Activated effector memory CD4-positive, alpha-beta T cell treated with anti-CD3 and anti-CD28 coated beads, Interleukin-2, amount 50 U/mL, for 16 hours (primary cell): Measurements from ENCODE around the gene FAM131C.

ENCODE experiments used
- DNase-seq: peaks from one replicate; pipeline ENCODE4 v3.0.0-alpha.2; 2020

FAM131C gene

DNA sequence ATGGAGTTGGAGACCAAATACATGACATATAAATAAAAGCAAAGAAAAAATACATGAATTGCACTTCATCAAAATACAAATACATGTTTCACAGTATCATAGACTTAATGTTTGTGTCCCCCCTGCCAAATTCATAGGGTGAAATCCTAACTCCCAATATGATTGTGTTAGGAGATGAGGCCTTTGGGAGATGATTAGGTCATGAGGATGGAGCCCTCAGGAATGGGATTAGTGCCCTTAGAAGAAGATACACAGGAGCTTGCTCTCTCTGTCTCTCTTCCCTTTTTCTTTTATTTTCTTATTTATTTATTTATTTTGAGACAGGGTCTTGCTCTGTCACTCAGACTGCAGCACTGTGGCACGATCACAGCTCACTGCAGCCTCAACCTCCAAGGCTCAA, 26.0 kb upstream of the FAM131C start:
- no peak for DNase-seq

DNA sequence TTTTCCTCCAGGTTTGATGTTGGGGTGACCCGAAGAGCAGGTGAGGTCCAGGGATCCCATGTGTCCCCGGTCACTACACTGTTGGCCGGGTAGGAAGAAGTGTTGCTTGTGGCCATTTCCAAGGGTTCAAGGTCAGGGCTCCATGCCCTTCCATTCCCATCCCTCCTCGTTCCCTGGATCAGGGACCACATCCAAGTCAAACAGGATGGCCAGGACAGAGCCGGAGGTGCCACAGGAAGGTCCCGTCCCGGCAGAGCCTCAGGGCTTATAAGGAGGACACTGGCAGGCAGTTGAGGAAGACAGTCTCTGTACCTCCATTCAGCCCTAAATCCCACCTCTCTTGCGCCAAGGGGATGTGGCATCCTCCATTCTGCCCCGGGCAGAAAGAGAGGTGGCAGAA, 22.0 kb upstream of the FAM131C start:
- no peak for DNase-seq

GRCh38 chr1:16094453-16095158, 21.2 kb upstream of the FAM131C start:
- DNase-seq, result no peak

DNA sequence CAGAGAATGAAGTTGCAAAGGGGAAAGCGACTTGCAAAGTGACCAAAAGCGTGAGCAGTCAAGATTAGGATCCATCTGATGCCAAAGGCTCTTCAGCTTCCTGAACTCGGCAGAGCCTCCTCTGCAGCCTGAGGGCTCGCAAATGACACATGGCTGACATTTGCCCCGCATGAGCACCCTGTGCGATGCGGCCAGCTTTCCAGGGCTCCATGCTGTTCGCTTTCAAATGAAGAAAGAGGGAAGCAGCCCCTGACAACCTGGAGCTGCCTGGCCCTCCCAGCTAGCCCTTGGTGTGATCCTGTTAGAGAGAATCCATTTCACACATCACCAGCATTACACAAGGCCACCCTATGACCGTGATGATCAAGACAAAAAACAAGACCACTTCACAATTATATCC, 20.2 kb upstream of the FAM131C start:
- DNase-seq, result no peak

DNA sequence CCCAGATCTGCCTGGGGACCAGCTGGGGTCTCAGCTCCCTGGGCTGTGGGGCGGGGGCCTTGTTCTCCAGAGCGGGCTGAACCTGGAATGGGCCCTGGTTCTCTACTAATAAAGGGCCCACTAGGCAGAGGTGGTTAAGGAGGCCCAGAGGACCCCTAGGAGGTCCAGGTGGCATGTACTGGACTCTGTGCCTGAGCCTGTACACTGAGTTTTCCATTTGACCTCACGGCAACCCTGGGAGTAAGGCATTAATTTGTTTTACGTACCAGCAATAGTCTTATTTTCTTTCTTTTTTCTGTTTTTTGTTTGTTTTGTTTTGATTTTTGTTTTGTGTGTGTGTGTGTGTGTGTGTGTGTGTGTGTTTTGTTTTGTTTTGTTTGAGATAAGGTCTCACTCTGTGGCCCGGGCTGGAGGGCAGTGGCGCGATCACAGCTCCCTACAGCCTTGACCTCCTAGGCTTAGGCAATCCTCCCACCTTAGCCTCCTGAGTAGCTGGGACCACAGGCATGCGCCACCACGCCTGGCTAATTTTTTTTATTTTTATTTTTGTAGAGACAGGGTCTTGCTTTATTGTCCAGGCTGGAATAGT, 19.6 kb upstream of the FAM131C start:
- no peak for DNase-seq

DNA sequence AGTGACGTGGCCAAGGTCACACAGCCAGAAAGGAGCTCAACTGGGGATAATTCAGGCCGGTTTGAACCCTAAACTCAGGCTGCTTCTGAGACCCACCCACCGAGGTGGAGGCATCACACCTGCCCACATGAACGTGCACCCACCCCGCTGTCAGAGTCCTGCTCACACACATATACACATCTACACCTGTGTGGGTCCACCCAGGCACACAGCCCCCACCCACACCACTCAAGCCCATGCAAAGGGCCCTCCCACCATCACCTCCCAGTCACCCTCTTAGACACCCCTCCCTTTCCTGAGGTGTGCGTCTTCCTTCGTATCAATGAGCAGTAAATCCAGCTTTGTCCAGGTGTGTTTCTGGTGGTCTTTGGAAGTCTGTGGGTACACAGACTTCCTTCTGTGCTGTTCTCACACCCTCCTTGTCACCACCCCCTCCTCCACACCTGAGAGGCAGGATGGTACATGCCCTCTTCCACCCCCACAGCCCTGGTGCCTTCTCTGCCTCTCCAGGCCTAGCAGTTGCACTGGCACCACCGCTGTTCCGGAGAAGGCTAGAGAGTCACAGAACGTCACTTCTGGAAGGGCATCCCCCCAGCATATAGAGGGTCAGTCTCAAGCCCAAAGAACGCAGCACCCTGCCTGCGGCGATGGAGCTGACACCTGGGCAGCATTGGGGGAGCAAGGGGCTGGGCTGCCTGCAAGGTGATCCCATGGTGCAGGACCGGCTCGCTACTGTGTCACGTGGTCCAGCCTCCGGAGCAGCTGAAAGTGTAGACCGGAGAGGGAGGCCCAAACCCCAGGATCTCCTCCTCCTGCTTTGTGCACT, 18.9 kb upstream of the FAM131C start:
- DNase-seq, result no peak

DNA sequence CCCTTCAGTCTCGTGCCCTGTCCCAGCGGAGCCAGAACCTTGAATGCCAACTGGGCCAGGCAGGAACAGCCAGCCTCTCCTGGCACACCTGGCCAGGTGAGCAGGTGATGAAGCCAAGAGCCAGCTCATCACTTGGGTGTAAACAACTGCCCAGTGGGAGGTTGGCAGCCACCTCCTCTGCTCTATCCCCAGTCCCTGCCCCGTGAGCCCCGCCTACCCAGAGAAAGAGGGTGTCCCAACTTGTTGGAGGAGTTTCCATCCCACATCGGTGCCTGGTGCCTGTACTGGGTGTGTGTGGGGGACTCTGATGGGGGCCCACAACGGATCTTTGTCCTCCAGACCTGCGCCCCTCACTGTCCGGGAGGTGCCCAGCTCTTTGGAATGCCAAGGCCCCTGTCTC, 17.8 kb upstream of the FAM131C start:
- DNase-seq, result no peak

GRCh38 chr1:16090076-16090826, 16.8 kb upstream of the FAM131C start:
- DNase-seq, result no peak

DNA sequence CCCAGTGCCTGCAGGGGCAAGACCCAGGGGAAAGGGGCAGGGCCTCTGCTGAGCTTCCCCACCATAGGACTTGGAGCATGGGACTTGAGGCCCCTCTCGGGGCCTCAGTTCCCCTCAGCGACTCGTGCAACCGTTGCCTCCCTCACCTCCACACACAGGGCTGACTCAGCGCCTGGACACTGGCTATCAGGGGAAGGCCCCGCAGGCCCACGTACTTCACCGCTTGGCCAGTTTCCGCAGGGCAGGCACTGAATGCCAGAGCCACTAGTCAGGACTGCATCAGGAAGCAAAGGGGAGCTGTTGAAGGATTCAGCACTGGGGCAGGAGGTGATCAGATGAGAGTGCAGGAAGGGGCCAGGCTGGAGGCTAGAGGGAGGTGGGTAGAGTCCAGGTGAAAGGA, 15.5 kb upstream of the FAM131C start:
- no peak for DNase-seq

DNA sequence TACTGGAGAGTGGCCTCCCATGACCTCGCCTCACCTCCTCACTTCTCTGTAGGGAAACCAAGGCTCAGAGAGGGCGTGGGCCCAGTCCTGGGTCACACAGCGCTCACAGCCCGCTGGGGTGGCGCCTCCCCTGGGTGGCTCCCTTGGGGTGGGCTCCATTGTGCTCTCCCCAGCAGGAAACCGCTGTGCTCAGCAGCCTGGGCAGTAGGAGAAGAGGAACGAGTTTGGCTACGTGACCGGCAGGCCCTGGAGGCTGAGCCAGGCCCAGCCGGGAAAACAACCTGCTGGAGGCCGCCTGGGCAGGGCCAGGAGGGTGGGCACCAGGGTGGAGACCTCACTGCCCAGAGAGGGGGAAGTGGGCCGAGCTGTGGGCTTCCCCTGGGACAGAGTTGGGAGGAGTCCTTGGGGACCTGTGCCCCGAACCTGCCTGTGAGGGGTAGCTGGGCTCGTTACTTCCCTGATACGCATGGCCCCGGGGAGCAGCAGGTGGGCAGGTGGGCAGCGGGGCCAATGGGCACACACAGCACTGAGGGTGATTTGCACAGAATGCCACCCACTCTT, 15.0 kb upstream of the FAM131C start:
- DNase-seq, result no peak

GRCh38 chr1:16087733-16088132, 14.3 kb upstream of the FAM131C start:
- no peak for DNase-seq

GRCh38 chr1:16085522-16085921, 12.1 kb upstream of the FAM131C start:
- DNase-seq, result no peak

DNA sequence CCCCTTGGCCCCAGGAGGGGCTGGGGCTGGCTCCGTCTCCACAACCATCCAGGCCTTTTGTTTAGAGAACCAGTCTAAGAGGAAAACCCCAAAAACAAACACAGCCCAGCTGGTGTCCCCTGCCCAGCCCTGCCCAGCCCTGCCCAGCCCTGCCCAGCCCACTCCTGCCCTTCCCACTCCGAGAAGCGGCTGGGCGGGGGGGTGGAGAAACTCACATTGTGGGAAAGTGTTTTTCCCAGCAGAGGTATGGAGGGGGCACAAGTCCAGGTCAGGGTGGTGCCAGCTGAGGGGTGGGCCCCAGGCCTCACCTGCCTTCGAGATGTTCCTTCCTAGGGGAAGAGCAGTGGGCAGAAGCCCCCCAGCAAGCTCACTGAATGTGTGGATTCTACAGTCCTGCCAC, 10.0 kb upstream of the FAM131C start:
- no peak for DNase-seq

DNA sequence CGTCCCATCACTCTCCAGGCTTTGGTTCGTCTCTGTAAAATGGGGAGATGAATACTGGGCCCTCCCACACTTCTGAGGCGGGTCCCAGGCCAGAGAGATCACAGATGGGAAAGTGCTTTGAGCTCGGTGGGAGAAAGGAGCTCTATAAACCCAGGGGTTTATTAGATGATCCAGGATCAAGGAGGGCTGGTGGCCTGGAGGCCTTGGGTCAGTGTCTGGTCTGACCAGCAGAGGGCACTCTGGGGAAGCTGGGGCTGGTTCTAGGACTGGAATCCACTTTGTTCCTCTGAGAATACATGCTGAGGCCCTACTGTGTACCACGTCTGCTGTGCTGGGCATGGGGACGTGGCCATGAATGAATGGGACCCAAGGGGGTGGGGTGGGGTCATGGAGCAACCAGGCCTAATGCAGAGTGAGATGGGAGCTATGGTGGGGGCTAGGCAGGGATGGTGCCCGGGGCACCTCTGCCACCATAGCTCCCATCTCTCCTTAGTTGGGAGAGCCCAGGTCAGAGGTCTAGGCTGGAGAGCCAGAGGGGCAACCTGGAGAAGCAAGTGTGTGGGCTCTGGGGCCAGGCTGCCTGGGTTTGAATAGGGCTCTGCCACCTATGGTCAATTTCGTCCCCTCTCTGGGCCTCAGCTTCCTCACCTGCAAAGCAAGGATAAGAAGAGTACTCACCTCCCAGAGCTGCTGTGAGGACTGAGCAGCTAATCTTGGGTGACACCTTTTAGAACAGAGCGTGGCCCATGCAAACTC, 9.0 kb upstream of the FAM131C start:
- peak; percentile 85 for DNase-seq

DNA sequence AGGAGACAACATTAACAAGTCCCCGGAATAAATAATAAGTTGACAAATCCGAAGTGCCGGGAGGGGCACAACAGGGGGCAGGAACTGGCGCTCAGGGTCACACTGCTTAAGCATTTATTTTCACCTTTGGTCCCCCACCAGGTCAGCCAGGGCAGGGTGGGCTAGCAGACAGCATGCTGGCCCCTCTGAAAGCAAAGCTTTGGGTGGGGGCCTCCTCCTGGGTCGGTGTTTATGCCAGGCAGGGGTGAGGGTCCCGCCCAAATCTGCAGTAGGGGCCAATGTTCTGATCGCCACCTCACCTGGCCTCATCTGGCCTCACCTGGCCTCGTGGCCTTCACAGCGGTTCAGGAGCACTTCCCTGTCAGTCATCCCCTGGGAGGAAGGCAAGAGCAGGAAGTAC, 8.2 kb upstream of the FAM131C start:
- DNase-seq, result no peak

- no peak for DNase-seq
Measured at GRCh38 chr1:16080422-16081150, 7.1 kb upstream of the FAM131C start.

GRCh38 chr1:16078925-16079656, 5.6 kb upstream of the FAM131C start:
- DNase-seq, result peak; percentile 88

DNA sequence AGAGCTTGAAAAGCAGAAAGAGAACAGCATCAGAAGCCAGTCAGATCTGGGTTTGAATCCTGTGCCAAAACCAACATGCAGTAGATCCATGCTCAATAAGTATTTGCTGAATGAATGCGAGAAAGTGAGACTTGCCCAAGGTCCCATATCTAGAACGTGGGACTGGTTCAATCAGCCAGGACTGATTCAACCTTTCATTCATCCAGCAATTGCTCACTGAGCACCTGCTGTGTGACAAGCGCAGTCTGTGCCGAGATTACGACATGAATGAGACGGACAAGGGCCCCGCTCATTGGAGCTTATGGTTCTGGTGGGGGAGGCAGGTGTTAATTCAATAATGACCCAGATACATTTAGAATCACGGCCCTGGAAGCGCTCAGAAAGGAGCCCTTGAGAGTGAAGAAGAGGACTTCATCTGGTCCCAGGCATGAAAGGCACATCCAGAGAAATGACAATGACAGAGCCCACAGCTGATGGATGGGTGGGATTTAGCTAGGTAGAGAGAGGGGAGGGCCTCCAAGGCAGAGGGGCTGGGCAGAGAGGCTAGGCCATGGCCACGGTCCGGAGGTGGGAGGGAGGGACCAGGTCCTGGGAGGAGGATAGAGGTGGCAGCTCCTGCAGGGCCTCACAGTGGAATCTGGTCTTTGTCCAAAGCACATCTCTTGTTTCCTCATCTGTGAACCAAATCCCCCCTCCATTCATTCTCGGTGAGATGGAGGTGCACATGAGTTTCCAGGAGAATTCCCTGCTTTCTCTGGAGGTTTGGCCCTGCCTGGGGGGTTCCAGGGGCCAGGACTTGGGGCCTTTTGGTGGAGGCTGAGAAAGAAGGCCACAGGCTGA, 4.2 kb upstream of the FAM131C start:
- DNase-seq, result no peak

DNA sequence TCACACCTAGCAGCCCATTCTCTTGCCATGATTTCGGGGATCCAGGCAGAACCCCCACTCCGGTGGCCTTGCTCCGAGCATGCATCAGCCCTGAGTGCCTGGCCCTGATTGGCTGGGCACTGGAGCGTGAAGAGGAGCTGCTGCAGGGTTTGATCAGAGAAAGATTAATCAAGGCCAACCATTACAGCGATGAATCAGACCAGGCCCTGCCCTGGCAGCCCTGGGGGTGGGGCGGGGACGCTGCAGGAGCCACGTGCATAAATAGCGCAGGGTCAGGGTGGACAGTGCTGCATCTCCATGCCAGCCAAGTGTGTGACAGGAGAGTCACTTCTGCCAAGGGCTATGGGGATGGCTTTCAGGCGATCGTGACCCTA, 3.4 kb upstream of the FAM131C start:
- no peak for DNase-seq
